Activated naive CD8-positive, alpha-beta T cell treated with anti-CD3 and anti-CD28 coated beads, Interleukin-2, amount 50 U/mL, for 16 hours (primary cell): Measurements from ENCODE around the gene GPR183.
"Not testable (repeated sequence)": the region's sequence is repeated elsewhere in the genome, so short reads cannot be mapped to it uniquely, and the experiment has no call there.

Experiments used
- DNase-seq: peaks from one replicate; pipeline ENCODE4 v3.0.0-alpha.2; 2020; ENCODE audit warnings: low read depth, low spot score

Gene GPR183

GRCh38 chr13:99269627-99270241 lies 37.5 kb downstream of the GPR183 start:
- DNase-seq: no peak

- no peak for DNase-seq
Measured at GRCh38 chr13:99268822-99269221, 38.4 kb downstream of the GPR183 start.

GRCh38 chr13:99267927-99268326 lies 39.3 kb downstream of the GPR183 start:
- no peak for DNase-seq

GRCh38 chr13:99266827-99267226 lies 40.4 kb downstream of the GPR183 start:
- no peak for DNase-seq

- no peak for DNase-seq
Measured at GRCh38 chr13:99265821-99266426, 41.3 kb downstream of the GPR183 start.

GRCh38 chr13:99265162-99265800 lies 41.9 kb downstream of the GPR183 start:
- DNase-seq: no peak

GRCh38 chr13:99264051-99264450 lies 43.1 kb downstream of the GPR183 start:
- DNase-seq: no peak

- no peak for DNase-seq
Measured at GRCh38 chr13:99263126-99263785, 43.9 kb downstream of the GPR183 start.

- no peak for DNase-seq
Measured at GRCh38 chr13:99261059-99261458, 46.1 kb downstream of the GPR183 start.

- DNase-seq: no peak
Measured at GRCh38 chr13:99260216-99260615, 47.0 kb downstream of the GPR183 start.

- no peak for DNase-seq
Measured at GRCh38 chr13:99258946-99259345, 48.3 kb downstream of the GPR183 start.

- DNase-seq: no peak
Measured at GRCh38 chr13:99258210-99258860, 48.9 kb downstream of the GPR183 start, which contains the start of gene GPR18. GPR18 (minus strand) TSS chr13:99258379; CDS start chr13:99255872, 2,507 bp downstream.

GRCh38 chr13:99257291-99257690 lies 49.9 kb downstream of the GPR183 start:
- DNase-seq: no peak

GRCh38 chr13:99256709-99257108 lies 50.5 kb downstream of the GPR183 start:
- no peak for DNase-seq

- DNase-seq: no peak
Measured at GRCh38 chr13:99256283-99256682, 50.9 kb downstream of the GPR183 start.

- no peak for DNase-seq
Measured at GRCh38 chr13:99255271-99255670, 51.9 kb downstream of the GPR183 start.

- DNase-seq: no peak
Measured at GRCh38 chr13:99254830-99255229, 52.4 kb downstream of the GPR183 start.

- no peak for DNase-seq
Measured at GRCh38 chr13:99251921-99252320, 55.3 kb downstream of the GPR183 start.

- no peak for DNase-seq
Measured at GRCh38 chr13:99250982-99251825, 56.0 kb downstream of the GPR183 start.

- not testable (repeated sequence) for DNase-seq
Measured at GRCh38 chr13:99249606-99250005, 57.6 kb downstream of the GPR183 start.

- not testable (repeated sequence) for DNase-seq
Measured at GRCh38 chr13:99249178-99249577, 58.0 kb downstream of the GPR183 start.
